HepG2 (cell line): ENCODE results near the gene TMTC3. TPM values are rescaled to one million over a fixed set of nuclear protein-coding genes. Genes with fewer than 3 reads are reported as not detected.
A peak's percentile ranks its signal among the peaks of the same experiment; 100 is the strongest.

ENCODE experiments used
- ATAC-seq: fragments of 200-7000 bp; cut with Tn5 transposase; 3 replicates; pipeline ENCODE4 v1.9.1; 2020; ENCODE audit warnings: mild to moderate bottlenecking, moderate library complexity
- BruUV-seq: library from RNA; stranded (reverse); fragments of 400-500 nt; replicated peaks from 2 replicates; lab custom pipeline; 2021; lab: Mats Ljungman, UMichigan
- CTCF ChIA-PET: fragments of 300-600 bp; formaldehyde crosslinking; extraction: SDS; loops from one replicate; lab custom pipeline; 2021; ENCODE audit warnings: low total read pairs, inconsistent platforms, low intra/inter-chr PET ratio; lab: Yijun Ruan, JAX
- POLR2A ChIA-PET: fragments of 350-600 bp; sonication (Branson Sonifier 250); formaldehyde crosslinking; loops from one replicate; lab custom pipeline; 2020; ENCODE audit warnings: antibody characterized with exemption, inconsistent platforms; lab: Yijun Ruan, JAX
- DNase-seq: peaks from one replicate; pipeline ENCODE4 v3.0.0-alpha.2; 2015; ENCODE audit warnings: low spot score
- FAIRE-seq: peaks from 3 replicates; lab custom pipeline; 2011; peaks lifted over from hg19 to GRCh38; lab: Jason Lieb, UNC
- H2AFZ ChIP-seq: one replicate; pipeline ENCODE4 v1.6.1; 2011; ENCODE audit warnings: low read length, inconsistent platforms
- H3K27ac ChIP-seq: fragments of 300-600 bp; 3 replicates; pipeline ENCODE4 v1.8.0; 2011; ENCODE audit warnings: mixed run types, mild to moderate bottlenecking, mixed read lengths, low read length, inconsistent platforms; ENCODE audit not compliant: insufficient read depth; ENCODE audit errors: extremely low read length
- H3K27me3 ChIP-seq, 2 experiments: fragments of 200-600 bp in 1 of 2; 2 replicates in 1 of 2; 3 replicates in 1 of 2; pipeline versions ENCODE4 v1.6.0 to v1.8.0; 2011; ENCODE audit warnings: low read length in 2 of 2, mild to moderate bottlenecking in 2 of 2, moderate library complexity in 2 of 2, inconsistent platforms in 1 of 2; ENCODE audit not compliant: insufficient read depth in 2 of 2, control insufficient read depth in 1 of 2
- H3K36me3 ChIP-seq, 2 experiments: fragments of 200-600 bp in 1 of 2; replicated peaks in 1 of 2; 2 replicates in 1 of 2; 3 replicates in 1 of 2; pipeline versions ENCODE4 v1.5.1 to v1.8.0; 2011; ENCODE audit warnings: low read length in 2 of 2, inconsistent platforms in 1 of 2; ENCODE audit not compliant: insufficient read depth in 2 of 2, control insufficient read depth in 1 of 2
- H3K4me1 ChIP-seq: 2 replicates; pipeline ENCODE4 v1.5.1; 2012; ENCODE audit warnings: low read length, inconsistent platforms; ENCODE audit not compliant: insufficient read depth
- H3K4me2 ChIP-seq: 2 replicates; pipeline ENCODE4 v1.6.0; 2011; ENCODE audit warnings: low read depth, low read length, inconsistent platforms
- H3K4me3 ChIP-seq, 3 experiments: fragments of 200-600 bp in 1 of 3; sonication (generic), shearing (Covaris generic) in 1 of 3; replicated peaks in 1 of 3; 2 replicates each; pipeline ENCODE4 v1.5.1; 2011 to 2016; ENCODE audit warnings: low read length in 3 of 3, inconsistent platforms in 2 of 3, low read depth in 2 of 3, mild to moderate bottlenecking in 2 of 3, control low read depth in 1 of 3, mixed read lengths in 1 of 3; ENCODE audit not compliant: insufficient read depth in 1 of 3
- H3K79me2 ChIP-seq: one replicate; pipeline ENCODE4 v1.6.1; 2011; ENCODE audit warnings: low read length, inconsistent platforms; ENCODE audit not compliant: insufficient read depth
- H3K9ac ChIP-seq: 2 replicates; pipeline ENCODE4 v1.6.0; 2011; ENCODE audit warnings: mild to moderate bottlenecking, low read depth, low read length, inconsistent platforms; ENCODE audit not compliant: insufficient read depth
- H3K9me3 ChIP-seq: 2 replicates; pipeline ENCODE4 v1.5.1; 2012; ENCODE audit warnings: mild to moderate bottlenecking, low read length
- H4K20me1 ChIP-seq: 2 replicates; pipeline ENCODE4 v1.6.0; 2011; ENCODE audit warnings: inconsistent platforms, mild to moderate bottlenecking, low read length, moderate library complexity; ENCODE audit not compliant: insufficient read depth
- DNMT3B ChIP-seq: conservative IDR thresholded peaks from 2 replicates; pipeline ENCODE4 v1.6.1; 2016; ENCODE audit warnings: missing biosample characterization, control low read depth
- KLF13 ChIP-seq: sonication (generic); formaldehyde crosslinking; IDR thresholded peaks from 2 replicates; pipeline ENCODE4 v1.4.0; 2020; ENCODE audit warnings: mild to moderate bottlenecking, missing genetic modification reagents
- MED8 ChIP-seq: sonication (generic); formaldehyde crosslinking; IDR thresholded peaks from 2 replicates; pipeline ENCODE4 v1.8.1; 2023; ENCODE audit warnings: mild to moderate bottlenecking, missing genetic modification reagents; ENCODE audit not compliant: insufficient replicate concordance
- RBM39 ChIP-seq: fragments of 200-400 bp; formaldehyde crosslinking; IDR thresholded peaks from one replicate; pipeline ENCODE4 v1.6.1; 2018; ENCODE audit warnings: antibody characterized with exemption, mild to moderate bottlenecking, low read depth, low read length; ENCODE audit not compliant: poor library complexity, severe bottlenecking
- STAG1 ChIP-seq: sonication (generic); formaldehyde crosslinking; IDR thresholded peaks from 2 replicates; pipeline ENCODE4 v1.4.0; 2020; ENCODE audit warnings: missing genetic modification reagents
- ZNF703 ChIP-seq: sonication (generic); formaldehyde crosslinking; IDR thresholded peaks from 2 replicates; pipeline ENCODE4 v1.5.1; 2020; ENCODE audit warnings: missing genetic modification reagents, mild to moderate bottlenecking, moderate library complexity, borderline replicate concordance
- ZSCAN22 ChIP-seq: sonication (generic); formaldehyde crosslinking; IDR thresholded peaks from 2 replicates; pipeline ENCODE4 v1.4.0; 2020; ENCODE audit warnings: mild to moderate bottlenecking, missing genetic modification reagents
- WGBS: methylation state at CpG from one replicate; pipeline ENCODE4 v1.1.6; 2017; ENCODE audit warnings: low lambda C conversion rate; 5-methylcytosine and 5-hydroxymethylcytosine counted together
- in situ Hi-C: cut with HindIII; loops from 2 replicates; pipeline ENCODE4 v1.10.0; 2017; ENCODE audit warnings: low pct_unique_long_range_greater_than_20kb; ENCODE audit not compliant: extremely low pct_ligation_motif_present
- intact Hi-C: fragments of 100-400 bp; cut with micrococcal nuclease; formaldehyde crosslinking; loops from one replicate; pipeline ENCODE4 v1.10.0; 2022; ENCODE audit not compliant: unreplicated experiment
- polyA plus RNA-seq, 8 experiments: library from polyadenylated mRNA; depleted of rRNA in 3 of 8; stranded (reverse) in 7 of 8; unstranded in 1 of 8; fragments of >200 nt; fragmentation: Illumina TruSeq in 4 of 8; extraction: Trizol in 4 of 8; gene quantifications; 2 replicates each; pipeline versions ENCODE4 v1.2.1 to v1.2.3, GENCODE V29; 2011 to 2016; ENCODE audit warnings: low read depth in 4 of 8, missing spikeins in 1 of 8, mixed read lengths in 1 of 8; ENCODE audit not compliant: insufficient read depth in 1 of 8
- total RNA-seq, 5 experiments: library from RNA; depleted of rRNA; stranded (reverse); fragments of >200 nt; fragmentation: Illumina TruSeq; extraction: Trizol; gene quantifications; 2 replicates each; pipeline ENCODE4 v1.2.3, GENCODE V29; 2016; ENCODE audit warnings: low read depth in 1 of 5
- TF ChIP-seq, protein P1 (sequence below): sonication (generic); formaldehyde crosslinking; IDR thresholded peaks from 2 replicates; pipeline ENCODE4 v1.5.1; 2020; ENCODE audit warnings: missing genetic modification reagents, mild to moderate bottlenecking, borderline replicate concordance
- TF ChIP-seq, protein P2 (sequence below): sonication (generic); formaldehyde crosslinking; IDR thresholded peaks from 2 replicates; pipeline ENCODE4 v1.5.0; 2020; ENCODE audit warnings: mild to moderate bottlenecking, missing genetic modification reagents, moderate library complexity

TMTC3 gene
- total and polyA plus RNA-seq, 2 of the 13 experiments (the other 11 are each of a cell fraction or from before 2014, with no cell fraction given) = 6.3 to 22.5 TPM

DNA sequence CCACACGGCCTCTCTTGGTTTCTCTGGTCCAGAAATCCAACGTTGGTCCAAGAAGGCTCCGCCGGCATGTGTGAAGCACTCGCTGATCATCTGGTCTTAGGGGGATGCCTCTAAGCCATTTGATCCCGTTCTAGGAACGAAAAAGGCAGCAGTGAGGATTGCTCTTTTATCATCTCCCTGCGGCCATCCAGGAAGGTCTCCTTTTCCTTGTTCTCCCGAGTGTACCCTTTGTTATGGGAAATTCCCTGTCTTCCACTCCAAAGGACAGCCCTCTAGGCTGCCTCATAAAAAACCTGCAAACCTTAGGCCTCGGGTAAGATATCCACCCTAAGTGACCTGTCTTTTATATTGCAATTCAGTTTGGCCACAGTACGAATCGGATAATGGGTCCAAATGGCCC is 85.8 kb downstream of the TMTC3 start:
- Histone ChIP-seq H3K79me2 (no peaks in the 10 kb centered on the region), H4K20me1 (no peaks in the 10 kb centered on the region), H3K9me3 (no peaks in the 10 kb centered on the region), H3K4me1 (no peaks in the 10 kb centered on the region), H3K4me2 (0 out of 2 replicates have a peak overlapping the region, but pooled peaks have one; percentile 14), H3K4me3 (no peak overlapping the region), H3K27me3 (no peaks in the 10 kb centered on the region), H3K36me3 (no peaks in the 10 kb centered on the region), H3K9ac (no peak overlapping the region), H2AFZ (no peak overlapping the region), H3K27ac (no peak overlapping the region)
- in situ Hi-C loops = no loop called here
- ChIA-PET POLR2A (interaction anchor here (0.7 kb wide), 1 partner anchor 328 kb away, joined by 3 read pairs; no protein-coding TSS in a partner anchor), CTCF (no interaction called here)
- intact Hi-C loops = no loop called here
- no peak for FAIRE-seq
- no peak for ATAC-seq
- no peak for DNase-seq
- TF ChIP-seq RBM39 = no peak
- no peak for TF ChIP-seq MED8 (CRISPR knock-in tag)
- no TSS peak for BruUV-seq
- WGBS = 53% methylated on average over 12 of the region's 12 CpGs

DNA sequence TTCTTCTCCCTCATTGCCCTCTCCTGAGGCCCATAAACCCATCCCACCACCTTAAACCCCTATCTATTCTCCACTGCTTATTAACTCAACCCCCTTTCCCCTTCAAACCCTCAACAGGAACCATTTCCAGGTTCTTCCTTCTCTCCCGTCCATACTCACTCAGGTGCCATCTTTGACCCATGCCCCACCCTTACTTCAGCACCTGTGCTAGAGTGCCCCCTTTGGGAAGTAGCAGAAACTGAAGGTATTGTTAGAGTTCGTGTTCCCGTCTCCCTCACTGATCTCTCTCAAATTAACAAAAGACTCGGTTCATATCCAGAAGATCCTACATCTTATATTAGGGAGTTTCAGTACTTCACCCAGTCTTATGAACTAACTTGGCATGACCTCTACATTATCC is 86.6 kb downstream of the TMTC3 start:
- ChIA-PET CTCF (no interaction called here), POLR2A (no interaction called here)
- Histone ChIP-seq H3K27me3 (no peaks in the 10 kb centered on the region), H3K9ac (no peak overlapping the region), H3K36me3 (no peaks in the 10 kb centered on the region), H2AFZ (no peak overlapping the region), H3K4me3 (no peak overlapping the region), H3K27ac (no peak overlapping the region), H3K4me2 (no peak overlapping the region), H3K4me1 (no peaks in the 10 kb centered on the region), H3K79me2 (no peaks in the 10 kb centered on the region), H3K9me3 (no peaks in the 10 kb centered on the region), H4K20me1 (no peaks in the 10 kb centered on the region)
- no peak for ATAC-seq
- FAIRE-seq = no peak
- BruUV-seq = no TSS peak
- DNase-seq = no peak
- 37% methylated on average over 4 of the region's 4 CpGs for WGBS
- intact Hi-C loops (no loop called here), in situ Hi-C loops (no loop called here)
- TF ChIP-seq, protein P1, sequence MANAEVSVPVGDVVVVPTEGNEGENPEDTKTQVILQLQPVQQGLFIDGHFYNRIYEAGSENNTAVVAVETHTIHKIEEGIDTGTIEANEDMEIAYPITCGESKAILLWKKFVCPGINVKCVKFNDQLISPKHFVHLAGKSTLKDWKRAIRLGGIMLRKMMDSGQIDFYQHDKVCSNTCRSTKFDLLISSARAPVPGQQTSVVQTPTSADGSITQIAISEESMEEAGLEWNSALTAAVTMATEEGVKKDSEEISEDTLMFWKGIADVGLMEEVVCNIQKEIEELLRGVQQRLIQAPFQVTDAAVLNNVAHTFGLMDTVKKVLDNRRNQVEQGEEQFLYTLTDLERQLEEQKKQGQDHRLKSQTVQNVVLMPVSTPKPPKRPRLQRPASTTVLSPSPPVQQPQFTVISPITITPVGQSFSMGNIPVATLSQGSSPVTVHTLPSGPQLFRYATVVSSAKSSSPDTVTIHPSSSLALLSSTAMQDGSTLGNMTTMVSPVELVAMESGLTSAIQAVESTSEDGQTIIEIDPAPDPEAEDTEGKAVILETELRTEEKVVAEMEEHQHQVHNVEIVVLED = no peak
- TF ChIP-seq DNMT3B (CRISPR knock-in tag) = no peak
- TF ChIP-seq, protein P2, sequence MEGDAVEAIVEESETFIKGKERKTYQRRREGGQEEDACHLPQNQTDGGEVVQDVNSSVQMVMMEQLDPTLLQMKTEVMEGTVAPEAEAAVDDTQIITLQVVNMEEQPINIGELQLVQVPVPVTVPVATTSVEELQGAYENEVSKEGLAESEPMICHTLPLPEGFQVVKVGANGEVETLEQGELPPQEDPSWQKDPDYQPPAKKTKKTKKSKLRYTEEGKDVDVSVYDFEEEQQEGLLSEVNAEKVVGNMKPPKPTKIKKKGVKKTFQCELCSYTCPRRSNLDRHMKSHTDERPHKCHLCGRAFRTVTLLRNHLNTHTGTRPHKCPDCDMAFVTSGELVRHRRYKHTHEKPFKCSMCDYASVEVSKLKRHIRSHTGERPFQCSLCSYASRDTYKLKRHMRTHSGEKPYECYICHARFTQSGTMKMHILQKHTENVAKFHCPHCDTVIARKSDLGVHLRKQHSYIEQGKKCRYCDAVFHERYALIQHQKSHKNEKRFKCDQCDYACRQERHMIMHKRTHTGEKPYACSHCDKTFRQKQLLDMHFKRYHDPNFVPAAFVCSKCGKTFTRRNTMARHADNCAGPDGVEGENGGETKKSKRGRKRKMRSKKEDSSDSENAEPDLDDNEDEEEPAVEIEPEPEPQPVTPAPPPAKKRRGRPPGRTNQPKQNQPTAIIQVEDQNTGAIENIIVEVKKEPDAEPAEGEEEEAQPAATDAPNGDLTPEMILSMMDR (CRISPR knock-in tag) = peak; percentile 11; the same call in 1 of the 2 replicates
- no peak for TF ChIP-seq ZNF703 (CRISPR knock-in tag)
- no peak for TF ChIP-seq ZSCAN22 (CRISPR knock-in tag)
- no peak for TF ChIP-seq KLF13 (CRISPR knock-in tag)
- TF ChIP-seq STAG1 (CRISPR knock-in tag) = 0 out of 2 replicates have a peak, but pooled peaks have one; percentile 4
